ENCODE results near the gene AGAP5.

The AGAP5 gene

DNA sequence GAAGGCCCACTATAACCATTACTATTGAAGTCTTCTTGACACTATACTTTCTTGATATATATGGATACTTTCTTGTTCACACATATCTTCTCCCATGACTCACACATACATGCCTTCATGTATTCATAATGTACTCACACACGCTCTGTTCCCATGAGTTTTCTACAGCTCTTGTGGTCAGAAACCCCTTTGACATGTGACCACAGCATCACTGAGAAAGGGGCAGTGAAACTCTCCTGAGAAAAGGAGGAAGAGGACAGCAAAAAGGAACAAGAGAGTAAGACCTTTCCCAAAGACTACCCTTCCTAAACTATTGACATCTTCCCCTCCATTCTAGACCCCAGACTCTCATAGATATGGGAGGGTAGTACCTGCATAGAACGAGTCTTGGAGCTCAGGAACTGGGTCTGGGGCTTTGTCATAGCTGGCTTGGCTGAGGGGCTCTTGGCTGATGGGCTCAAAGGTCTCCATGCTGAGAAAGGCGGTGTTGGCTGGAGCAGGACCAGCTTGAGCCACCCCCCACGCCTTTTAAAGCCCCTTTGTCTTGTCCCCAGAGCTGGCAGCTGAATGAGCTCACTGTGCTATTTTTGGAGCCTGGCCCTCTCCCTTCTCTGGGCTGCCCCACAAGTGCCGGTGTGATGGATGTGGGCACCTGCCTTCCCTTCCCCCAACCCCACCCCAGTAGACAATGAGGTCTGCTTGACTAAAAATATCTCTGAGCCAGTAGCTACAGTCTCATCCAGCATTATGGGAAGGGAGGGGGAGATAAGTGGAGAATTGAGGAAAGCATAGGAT, 47.2 kb downstream of the AGAP5 start:
- H3K27me3 ChIP-seq (replicated peaks; ENCODE audit: control insufficient read depth, insufficient read depth, low read length) = no peaks in the 10 kb centered on the region
- H3K4me3 ChIP-seq (replicated peaks; ENCODE audit: low read depth, low read length) = no peak overlapping the region
- no peaks in the 10 kb centered on the region for H3K36me3 ChIP-seq (ENCODE audit: control insufficient read depth, insufficient read depth, low read length)
- peak; percentile 71 for DNase-seq (ENCODE audit: extremely low read depth, insufficient read length)
- TF ChIP-seq, protein P1, sequence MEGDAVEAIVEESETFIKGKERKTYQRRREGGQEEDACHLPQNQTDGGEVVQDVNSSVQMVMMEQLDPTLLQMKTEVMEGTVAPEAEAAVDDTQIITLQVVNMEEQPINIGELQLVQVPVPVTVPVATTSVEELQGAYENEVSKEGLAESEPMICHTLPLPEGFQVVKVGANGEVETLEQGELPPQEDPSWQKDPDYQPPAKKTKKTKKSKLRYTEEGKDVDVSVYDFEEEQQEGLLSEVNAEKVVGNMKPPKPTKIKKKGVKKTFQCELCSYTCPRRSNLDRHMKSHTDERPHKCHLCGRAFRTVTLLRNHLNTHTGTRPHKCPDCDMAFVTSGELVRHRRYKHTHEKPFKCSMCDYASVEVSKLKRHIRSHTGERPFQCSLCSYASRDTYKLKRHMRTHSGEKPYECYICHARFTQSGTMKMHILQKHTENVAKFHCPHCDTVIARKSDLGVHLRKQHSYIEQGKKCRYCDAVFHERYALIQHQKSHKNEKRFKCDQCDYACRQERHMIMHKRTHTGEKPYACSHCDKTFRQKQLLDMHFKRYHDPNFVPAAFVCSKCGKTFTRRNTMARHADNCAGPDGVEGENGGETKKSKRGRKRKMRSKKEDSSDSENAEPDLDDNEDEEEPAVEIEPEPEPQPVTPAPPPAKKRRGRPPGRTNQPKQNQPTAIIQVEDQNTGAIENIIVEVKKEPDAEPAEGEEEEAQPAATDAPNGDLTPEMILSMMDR (IDR thresholded peaks at IDR 0.05; ENCODE audit: insufficient read depth, low read length, poor library complexity, severe bottlenecking) = no peak

DNA sequence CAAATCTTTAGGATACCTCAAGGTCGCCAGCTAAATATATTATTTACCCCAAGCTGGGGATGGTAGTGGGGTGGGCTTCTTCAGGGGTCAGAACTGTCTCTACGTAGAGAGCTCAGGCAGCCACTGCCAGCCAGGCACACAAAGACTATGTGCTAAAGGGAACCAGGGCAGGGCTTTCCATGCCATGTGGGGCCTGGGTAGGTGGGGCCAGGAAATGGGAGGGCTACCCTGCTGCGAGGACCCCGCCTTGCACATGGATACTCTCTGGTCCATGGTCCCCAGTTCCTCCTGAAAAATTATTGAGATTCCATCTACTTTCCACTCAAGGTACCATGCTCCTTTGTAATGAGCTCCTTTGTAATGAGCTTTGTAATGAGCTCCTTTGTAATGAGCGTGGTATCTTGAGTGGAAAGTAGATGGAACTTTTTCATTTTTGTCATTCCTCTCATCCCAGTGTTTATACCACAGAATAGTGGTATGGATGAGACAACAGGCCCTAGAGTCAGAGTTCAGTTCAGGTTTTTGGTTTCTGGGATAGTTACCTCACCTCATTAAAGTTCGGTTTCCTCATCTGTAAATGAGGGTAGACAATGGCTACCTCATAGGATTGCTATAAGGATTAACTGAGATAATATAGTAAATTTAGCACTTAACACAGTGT, 47.9 kb downstream of the AGAP5 start:
- H3K36me3 ChIP-seq (ENCODE audit: control insufficient read depth, insufficient read depth, low read length) = no peaks in the 10 kb centered on the region
- DNase-seq (ENCODE audit: extremely low read depth, insufficient read length) = no peak
- no peaks in the 10 kb centered on the region for H3K27me3 ChIP-seq (replicated peaks; ENCODE audit: control insufficient read depth, insufficient read depth, low read length)
- no peak overlapping the region for H3K4me3 ChIP-seq (replicated peaks; ENCODE audit: low read depth, low read length)
- TF ChIP-seq, protein P1 (IDR thresholded peaks at IDR 0.05; ENCODE audit: insufficient read depth, low read length, poor library complexity, severe bottlenecking) = no peak

DNA sequence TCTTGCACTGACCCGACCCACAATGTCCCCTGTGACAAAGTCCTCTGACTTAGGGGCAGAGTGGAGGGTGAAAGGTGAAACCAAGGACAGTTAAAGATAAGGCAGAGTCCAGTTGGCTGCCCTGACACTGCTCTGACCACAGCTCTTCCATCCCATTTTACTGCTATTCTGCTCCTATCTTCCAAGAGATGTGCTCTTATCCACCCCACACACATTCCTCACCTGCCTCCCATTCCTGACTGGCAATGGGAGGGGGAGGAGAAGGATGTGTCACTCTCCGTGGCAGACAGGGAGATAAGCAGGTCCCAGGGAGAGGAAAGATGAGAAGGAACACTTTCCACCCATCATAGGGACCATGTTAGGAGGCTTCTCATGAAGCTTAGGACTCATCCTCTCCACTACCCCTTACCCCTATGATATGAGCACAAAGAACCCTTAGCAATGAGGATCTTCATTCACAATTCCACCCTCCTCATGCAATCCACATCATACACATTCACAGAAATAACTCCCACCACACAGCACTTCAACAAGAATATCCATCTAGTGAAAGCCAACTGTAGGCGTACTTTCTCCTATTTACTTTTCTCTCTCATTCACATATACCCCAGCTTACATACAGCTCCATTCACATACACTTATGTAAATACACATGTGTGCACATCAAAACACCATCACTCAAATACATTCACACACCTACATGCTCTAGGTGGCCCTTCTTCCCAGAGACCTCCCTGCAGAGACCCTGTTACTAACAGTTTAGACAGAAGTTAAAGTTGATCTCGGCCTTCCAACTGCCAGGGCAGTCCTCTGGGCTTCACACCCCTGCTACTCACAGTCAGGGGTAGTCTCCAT, 48.7 kb downstream of the AGAP5 start:
- H3K36me3 ChIP-seq (ENCODE audit: control insufficient read depth, insufficient read depth, low read length) = no peaks in the 10 kb centered on the region
- no peaks in the 10 kb centered on the region for H3K27me3 ChIP-seq (replicated peaks; ENCODE audit: control insufficient read depth, insufficient read depth, low read length)
- TF ChIP-seq, protein P1 (IDR thresholded peaks at IDR 0.05; ENCODE audit: insufficient read depth, low read length, poor library complexity, severe bottlenecking) = no peak
- H3K4me3 ChIP-seq (replicated peaks; ENCODE audit: low read depth, low read length) = no peak overlapping the region
- DNase-seq (ENCODE audit: extremely low read depth, insufficient read length) = no peak

DNA sequence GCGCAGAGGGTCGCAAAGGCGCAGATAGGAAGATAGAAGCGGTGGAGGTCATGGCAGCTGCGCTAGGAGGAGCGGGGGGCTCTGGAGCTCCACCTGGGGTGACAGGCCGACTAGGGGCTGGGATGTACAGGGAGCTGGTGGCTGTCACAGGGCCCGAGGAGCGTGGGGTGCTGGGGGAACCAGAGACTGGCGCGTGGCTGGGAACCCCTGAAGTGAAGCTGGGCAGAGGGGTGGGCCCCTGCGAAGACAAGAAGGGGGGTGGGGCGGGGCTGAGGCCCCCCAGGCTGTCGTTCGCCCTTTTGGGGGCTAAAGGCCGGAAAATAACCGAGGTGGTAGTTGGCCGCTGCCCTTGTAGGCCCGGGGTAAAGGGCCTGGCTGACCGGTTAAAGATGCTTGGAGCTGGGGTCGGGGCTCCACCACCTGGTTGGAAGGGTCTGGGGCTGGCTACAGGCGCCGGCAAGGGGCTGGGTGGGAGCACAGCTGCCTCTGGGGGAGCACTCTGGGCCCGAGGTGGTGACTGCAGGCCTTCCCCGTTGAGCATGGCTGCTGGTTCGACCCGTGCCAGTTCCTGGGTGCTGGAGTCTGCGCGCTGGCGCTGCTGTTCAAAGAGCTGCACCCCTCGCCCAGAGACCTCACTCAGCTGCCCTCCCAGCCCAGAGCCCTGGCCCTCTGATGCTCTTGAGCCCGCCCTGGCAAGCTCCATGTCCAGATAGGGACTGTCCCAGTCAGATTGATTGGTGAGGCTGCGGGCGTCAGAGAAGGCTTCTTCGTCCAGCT, 49.8 kb downstream of the AGAP5 start:
- Histone ChIP-seq H3K27me3 (replicated peaks; ENCODE audit: control insufficient read depth, insufficient read depth, low read length) (no peaks in the 10 kb centered on the region), H3K4me3 (replicated peaks; ENCODE audit: low read depth, low read length) (peak overlapping the region; percentile 59), H3K36me3 (ENCODE audit: control insufficient read depth, insufficient read depth, low read length) (no peaks in the 10 kb centered on the region)
- DNase-seq (ENCODE audit: extremely low read depth, insufficient read length) = no peak
- TF ChIP-seq, protein P1 (IDR thresholded peaks at IDR 0.05; ENCODE audit: insufficient read depth, low read length, poor library complexity, severe bottlenecking) = no peak

DNA sequence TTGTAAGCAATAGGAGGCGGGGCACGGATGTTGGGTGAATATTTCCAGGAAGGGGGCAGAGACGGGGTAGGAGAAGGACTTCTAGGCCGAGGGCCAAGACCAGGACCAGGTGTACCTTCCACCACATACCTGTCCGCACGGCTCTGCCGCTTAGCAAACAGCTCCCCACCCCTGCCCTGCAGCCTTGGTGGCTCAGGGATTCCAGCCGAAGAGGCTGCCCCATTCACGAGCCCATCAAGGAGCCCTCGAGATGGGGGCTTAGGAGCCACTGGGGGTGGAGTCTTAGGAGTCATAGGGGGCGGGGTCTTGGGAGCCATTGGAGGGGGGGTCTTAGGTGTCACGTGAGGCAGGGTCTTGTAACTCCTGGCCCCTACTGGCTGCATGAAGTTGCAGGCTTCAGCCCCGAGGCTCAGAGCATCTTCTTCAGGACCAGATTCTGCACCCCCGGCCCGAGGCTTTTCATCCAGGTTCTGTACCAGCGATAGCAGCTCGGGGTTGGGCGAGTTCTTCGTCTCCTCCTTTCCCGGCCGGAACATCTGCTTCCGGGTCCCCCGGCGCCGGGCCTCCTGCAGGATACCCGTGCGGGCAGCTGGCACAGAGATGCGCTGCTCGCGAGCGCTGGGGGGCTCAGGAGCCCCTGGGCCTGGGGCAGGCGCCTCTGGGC, 50.6 kb downstream of the AGAP5 start:
- H3K36me3 ChIP-seq (ENCODE audit: control insufficient read depth, insufficient read depth, low read length) = no peaks in the 10 kb centered on the region
- DNase-seq (ENCODE audit: extremely low read depth, insufficient read length) = no peak
- TF ChIP-seq, protein P1 (IDR thresholded peaks at IDR 0.05; ENCODE audit: insufficient read depth, low read length, poor library complexity, severe bottlenecking) = no peak
- no peaks in the 10 kb centered on the region for H3K27me3 ChIP-seq (replicated peaks; ENCODE audit: control insufficient read depth, insufficient read depth, low read length)
- H3K4me3 ChIP-seq (replicated peaks; ENCODE audit: low read depth, low read length) = peak overlapping the region; percentile 59
